ENCODE measurements around the gene INPP5A.

DNA sequence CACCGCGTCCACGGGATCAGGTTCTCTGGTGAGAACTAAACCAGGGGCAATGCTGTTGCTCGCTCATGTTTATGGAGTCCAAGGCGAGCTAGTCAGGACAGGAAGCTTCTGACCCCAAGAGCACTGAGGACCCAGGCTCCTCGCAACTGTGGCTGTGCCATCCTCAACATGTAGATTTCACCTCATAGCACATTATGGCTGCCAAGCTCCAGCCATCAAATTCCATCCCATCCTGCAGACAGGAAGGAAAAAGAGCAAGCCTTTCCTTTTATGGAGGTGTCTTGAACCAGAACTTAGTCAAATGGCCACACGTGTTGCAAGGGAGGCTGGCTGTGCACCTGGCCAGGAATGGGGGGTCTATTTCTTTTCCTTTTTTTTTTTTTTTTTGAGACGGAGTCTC lies 264.5 kb downstream of the INPP5A start:
- TF ChIP-seq, protein P1, sequence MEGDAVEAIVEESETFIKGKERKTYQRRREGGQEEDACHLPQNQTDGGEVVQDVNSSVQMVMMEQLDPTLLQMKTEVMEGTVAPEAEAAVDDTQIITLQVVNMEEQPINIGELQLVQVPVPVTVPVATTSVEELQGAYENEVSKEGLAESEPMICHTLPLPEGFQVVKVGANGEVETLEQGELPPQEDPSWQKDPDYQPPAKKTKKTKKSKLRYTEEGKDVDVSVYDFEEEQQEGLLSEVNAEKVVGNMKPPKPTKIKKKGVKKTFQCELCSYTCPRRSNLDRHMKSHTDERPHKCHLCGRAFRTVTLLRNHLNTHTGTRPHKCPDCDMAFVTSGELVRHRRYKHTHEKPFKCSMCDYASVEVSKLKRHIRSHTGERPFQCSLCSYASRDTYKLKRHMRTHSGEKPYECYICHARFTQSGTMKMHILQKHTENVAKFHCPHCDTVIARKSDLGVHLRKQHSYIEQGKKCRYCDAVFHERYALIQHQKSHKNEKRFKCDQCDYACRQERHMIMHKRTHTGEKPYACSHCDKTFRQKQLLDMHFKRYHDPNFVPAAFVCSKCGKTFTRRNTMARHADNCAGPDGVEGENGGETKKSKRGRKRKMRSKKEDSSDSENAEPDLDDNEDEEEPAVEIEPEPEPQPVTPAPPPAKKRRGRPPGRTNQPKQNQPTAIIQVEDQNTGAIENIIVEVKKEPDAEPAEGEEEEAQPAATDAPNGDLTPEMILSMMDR (IDR thresholded peaks at IDR 0.05): no peak
- TF ChIP-seq POLR2A (IDR thresholded peaks at IDR 0.05): no peak
